Measurements from ENCODE around the gene CMTM2. TPM values are rescaled to one million over a fixed set of nuclear protein-coding genes. Genes with fewer than 3 reads are reported as not detected.

The CMTM2 gene
- total RNA-seq, 4 donors from 2014 or later, result not detected

DNA sequence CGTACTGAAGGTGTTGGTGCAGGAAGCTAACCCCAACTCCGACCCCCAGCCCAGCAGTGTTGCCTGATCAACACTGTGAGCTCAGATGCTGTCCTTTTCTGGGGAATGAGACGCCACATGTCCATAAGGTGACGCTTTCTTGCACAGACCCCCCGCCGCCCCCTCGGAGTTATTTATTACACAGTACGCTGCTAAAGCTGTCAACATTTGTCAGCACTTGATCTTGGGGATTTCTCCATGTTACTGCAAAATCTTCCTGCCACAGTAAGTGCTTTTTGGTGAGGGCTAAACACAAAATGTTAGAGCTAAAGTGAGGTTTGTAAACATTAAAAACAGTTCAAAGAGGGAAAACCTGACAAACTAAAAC, 41.1 kb downstream of the CMTM2 start:
- TF ChIP-seq, protein P1, sequence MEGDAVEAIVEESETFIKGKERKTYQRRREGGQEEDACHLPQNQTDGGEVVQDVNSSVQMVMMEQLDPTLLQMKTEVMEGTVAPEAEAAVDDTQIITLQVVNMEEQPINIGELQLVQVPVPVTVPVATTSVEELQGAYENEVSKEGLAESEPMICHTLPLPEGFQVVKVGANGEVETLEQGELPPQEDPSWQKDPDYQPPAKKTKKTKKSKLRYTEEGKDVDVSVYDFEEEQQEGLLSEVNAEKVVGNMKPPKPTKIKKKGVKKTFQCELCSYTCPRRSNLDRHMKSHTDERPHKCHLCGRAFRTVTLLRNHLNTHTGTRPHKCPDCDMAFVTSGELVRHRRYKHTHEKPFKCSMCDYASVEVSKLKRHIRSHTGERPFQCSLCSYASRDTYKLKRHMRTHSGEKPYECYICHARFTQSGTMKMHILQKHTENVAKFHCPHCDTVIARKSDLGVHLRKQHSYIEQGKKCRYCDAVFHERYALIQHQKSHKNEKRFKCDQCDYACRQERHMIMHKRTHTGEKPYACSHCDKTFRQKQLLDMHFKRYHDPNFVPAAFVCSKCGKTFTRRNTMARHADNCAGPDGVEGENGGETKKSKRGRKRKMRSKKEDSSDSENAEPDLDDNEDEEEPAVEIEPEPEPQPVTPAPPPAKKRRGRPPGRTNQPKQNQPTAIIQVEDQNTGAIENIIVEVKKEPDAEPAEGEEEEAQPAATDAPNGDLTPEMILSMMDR (IDR thresholded peaks at IDR 0.05; ENCODE audit: low read depth), result no peak

DNA sequence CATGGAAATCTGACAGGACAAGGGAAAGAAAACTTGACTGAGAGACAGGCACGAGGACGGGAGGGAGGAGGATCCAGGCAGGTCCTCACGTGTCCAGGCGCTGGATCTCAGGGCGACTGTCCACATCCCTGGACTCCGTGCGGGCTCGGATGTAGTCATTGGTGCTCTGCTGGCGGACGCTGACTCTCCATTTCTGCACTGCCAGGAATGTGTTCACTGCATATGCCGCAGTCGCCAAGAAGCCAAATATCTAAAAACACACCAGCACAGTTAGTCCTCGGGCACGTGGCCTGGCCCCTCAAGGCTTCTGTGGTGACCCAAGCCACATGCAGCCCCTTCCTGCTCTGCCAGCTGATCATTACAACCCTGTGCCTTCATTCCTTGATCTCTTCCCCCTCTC, 42.7 kb downstream of the CMTM2 start:
- TF ChIP-seq, protein P1 (IDR thresholded peaks at IDR 0.05; ENCODE audit: low read depth), result no peak

DNA sequence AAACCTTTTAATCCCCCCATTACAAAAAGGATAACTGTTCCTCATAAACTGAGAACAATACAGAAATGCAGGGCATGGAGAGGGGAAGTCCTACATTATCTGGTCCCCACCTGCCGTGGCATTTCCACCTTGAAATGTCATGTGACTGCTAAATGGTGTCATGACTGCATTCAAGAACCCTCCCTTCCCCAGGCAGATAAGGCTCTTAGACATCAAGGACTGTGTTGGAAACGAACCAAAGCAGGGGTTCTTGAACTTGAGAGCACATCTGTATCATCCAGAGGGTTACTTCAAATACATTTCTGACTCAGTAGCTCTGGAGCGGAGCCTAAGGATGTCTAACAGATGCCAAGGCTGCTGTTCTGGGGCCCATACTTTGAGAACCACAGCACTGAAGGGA, 43.6 kb downstream of the CMTM2 start:
- TF ChIP-seq, protein P1 (IDR thresholded peaks at IDR 0.05; ENCODE audit: low read depth), result no peak

DNA sequence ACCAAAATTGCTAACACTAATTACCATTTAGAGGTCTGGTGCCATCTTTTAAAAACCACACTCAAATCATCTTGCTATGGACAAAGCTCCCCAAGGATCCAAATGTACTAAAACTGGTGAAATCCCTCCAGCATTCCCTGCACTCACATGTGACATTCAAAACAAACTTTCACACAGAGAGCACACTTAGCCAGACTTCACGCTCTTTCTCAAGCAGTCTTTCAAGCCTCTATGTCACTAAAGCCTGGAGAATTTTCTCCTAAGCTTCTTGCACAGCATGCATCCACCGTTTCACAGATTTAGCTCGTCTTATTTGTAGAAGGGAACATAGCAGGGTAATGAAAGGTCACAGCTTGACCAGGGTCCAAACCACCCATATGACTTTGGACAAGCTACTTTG, 44.5 kb downstream of the CMTM2 start:
- TF ChIP-seq, protein P1 (IDR thresholded peaks at IDR 0.05; ENCODE audit: low read depth), result no peak

DNA sequence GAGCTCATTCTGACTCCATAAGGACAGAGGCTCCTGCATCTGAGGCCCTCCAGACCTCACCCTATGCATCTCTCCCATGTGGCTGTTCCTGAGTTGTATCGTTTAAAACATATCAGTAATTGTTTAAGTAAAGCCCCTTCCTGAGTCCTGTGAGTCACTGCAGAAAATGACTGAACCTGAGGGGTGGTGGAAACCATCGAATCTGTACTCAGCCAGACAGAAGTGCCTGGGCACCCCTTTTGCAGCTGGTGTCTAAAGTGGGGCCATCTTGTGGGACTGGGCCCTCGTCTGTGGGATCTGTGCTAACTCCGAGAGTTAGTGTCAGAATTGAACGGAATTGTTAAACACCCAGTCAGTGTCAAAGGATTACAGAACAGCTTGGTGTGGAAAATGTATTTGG, 50.6 kb downstream of the CMTM2 start:
- TF ChIP-seq, protein P1 (IDR thresholded peaks at IDR 0.05; ENCODE audit: low read depth), result no peak

DNA sequence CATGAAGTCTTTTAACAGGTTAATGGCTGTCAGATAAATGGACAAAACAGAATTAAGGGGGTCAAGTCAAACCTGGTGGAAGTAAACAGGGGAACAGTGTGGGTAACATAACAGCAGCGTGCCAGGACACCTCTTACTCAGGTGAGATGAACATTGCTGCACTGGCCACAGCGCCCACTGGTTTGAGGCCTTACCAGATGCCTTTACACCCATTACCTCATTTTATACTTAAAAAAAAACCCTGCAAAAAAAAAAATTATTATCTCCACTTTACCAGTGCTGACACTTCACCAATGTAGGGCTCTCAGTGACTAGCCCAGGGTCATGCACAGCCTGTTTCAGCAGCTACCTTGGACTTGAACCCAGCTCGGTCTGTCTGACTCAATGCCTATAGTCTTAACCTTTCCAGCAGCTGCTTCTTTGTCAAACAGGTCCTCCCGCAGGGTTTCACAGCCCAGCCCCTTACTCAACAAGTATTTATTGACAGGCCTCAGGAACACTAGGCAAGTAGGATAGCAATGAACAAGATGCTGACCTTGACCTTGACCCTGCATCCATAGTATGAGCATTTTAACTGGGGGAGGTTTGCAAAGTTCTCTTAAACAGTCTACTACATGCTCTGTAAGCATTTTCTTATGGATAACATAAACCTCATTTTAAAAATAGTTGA, 55.4 kb downstream of the CMTM2 start:
- TF ChIP-seq, protein P1 (IDR thresholded peaks at IDR 0.05; ENCODE audit: low read depth), result no peak

DNA sequence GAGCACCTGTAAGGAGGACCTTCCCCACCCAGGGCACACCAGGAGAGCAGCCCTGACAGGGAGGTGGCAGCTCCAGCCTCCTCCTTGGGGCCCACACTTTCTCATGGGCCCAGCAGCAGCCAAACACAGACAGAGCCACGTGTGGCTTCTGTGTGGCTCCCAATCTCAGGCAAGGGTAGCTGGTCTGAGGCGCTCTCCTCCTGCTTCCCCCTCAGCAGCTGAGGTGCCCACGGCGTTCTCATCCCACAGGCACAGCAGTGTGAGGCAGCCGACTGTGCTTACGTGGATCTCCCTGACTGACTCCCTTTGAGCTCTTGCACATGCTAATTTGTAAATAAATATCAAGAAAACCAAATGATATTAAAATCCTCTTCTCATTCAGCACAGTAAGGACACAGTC, 56.1 kb downstream of the CMTM2 start:
- TF ChIP-seq, protein P1 (IDR thresholded peaks at IDR 0.05; ENCODE audit: low read depth), result no peak

Data from subcutaneous adipose tissue (tissue), 4 donors.